ENCODE data around the gene FAM111A.

The FAM111A gene

GRCh38 chr11:59141673-59142460, 789 bp upstream of the FAM111A start:
- peak; percentile 2 for DNase-seq (ENCODE audit: low spot score)

GRCh38 chr11:59144096-59144495, 1.4 kb downstream of the FAM111A start:
- no peak for DNase-seq (ENCODE audit: low spot score)

- peak; percentile 81 for DNase-seq (ENCODE audit: low spot score)
Measured at GRCh38 chr11:59144579-59145345, 2.1 kb downstream of the FAM111A start.

GRCh38 chr11:59145534-59145933, 2.9 kb downstream of the FAM111A start:
- DNase-seq (ENCODE audit: low spot score), result no peak

GRCh38 chr11:59151761-59152160, 9.1 kb downstream of the FAM111A start:
- no peak for DNase-seq (ENCODE audit: low spot score)

- peak; percentile 43 for DNase-seq (ENCODE audit: low spot score)
Measured at GRCh38 chr11:59152312-59152951, 9.8 kb downstream of the FAM111A start.

- no peak for DNase-seq (ENCODE audit: low spot score)
Measured at GRCh38 chr11:59154610-59155009, 12.0 kb downstream of the FAM111A start.

- DNase-seq (ENCODE audit: low spot score), result no peak
Measured at GRCh38 chr11:59157433-59157832, 14.8 kb downstream of the FAM111A start.

GRCh38 chr11:59158206-59159068, 15.8 kb downstream of the FAM111A start:
- peak; percentile 79 for DNase-seq (ENCODE audit: low spot score)

- DNase-seq (ENCODE audit: low spot score), result no peak
Measured at GRCh38 chr11:59164028-59164427, 21.4 kb downstream of the FAM111A start.

GRCh38 chr11:59171508-59172322, 29.1 kb downstream of the FAM111A start, which contains the start of gene DTX4:
Gene DTX4 (plus strand): TSS chr11:59172132. CDS start chr11:59172596, 464 bp downstream.
- DNase-seq (ENCODE audit: low spot score), result peak; percentile 88

- no peak for DNase-seq (ENCODE audit: low spot score)
Measured at GRCh38 chr11:59172345-59173079, 29.9 kb downstream of the FAM111A start.

- no peak for DNase-seq (ENCODE audit: low spot score)
Measured at GRCh38 chr11:59173080-59173963, 30.7 kb downstream of the FAM111A start.

- DNase-seq (ENCODE audit: low spot score), result no peak
Measured at GRCh38 chr11:59173964-59174663, 31.5 kb downstream of the FAM111A start.

- DNase-seq (ENCODE audit: low spot score), result no peak
Measured at GRCh38 chr11:59174664-59175033, 32.0 kb downstream of the FAM111A start.

- DNase-seq (ENCODE audit: low spot score), result no peak
Measured at GRCh38 chr11:59175091-59175501, 32.4 kb downstream of the FAM111A start.

- DNase-seq (ENCODE audit: low spot score), result no peak
Measured at GRCh38 chr11:59176330-59176729, 33.7 kb downstream of the FAM111A start.

GRCh38 chr11:59178402-59178801, 35.7 kb downstream of the FAM111A start:
- DNase-seq (ENCODE audit: low spot score), result no peak

- no peak for DNase-seq (ENCODE audit: low spot score)
Measured at GRCh38 chr11:59179121-59179520, 36.5 kb downstream of the FAM111A start.

Measured in CD4-positive, alpha-beta T cell treated with Interleukin-2 at 100 ng/mL for 4 hours (primary cell).